AG04449 (cell line): Measurements from ENCODE around the gene HBA2.
A peak's percentile ranks its signal among the peaks of the same experiment; 100 is the strongest.
"Not testable (repeated sequence)": the region's sequence is repeated elsewhere in the genome, so short reads cannot be mapped to it uniquely, and the experiment has no call there.

ENCODE experiments used
- CTCF ChIA-PET: fragments of 350-600 bp; formaldehyde crosslinking; extraction: SDS; loops from one replicate; lab custom pipeline; 2021; ENCODE audit warnings: antibody characterized with exemption; lab: Yijun Ruan, JAX
- POLR2A ChIA-PET: fragments of 400-600, 350-600 bp; formaldehyde crosslinking; extraction: SDS; loops from one replicate; lab custom pipeline; 2020; ENCODE audit warnings: antibody characterized with exemption, inconsistent platforms; lab: Yijun Ruan, JAX
- DNase-seq: peaks from one replicate; pipeline ENCODE4 v3.0.0-alpha.2; 2010; ENCODE audit warnings: low read depth, low spot score
- H3K4me3 ChIP-seq: 2 replicates; pipeline ENCODE4 v1.5.1; 2011; ENCODE audit warnings: low read depth, mild to moderate bottlenecking, control low read depth, low read length
- CTCF ChIP-seq: IDR thresholded peaks from one replicate; pipeline ENCODE4 v1.5.1; 2011; ENCODE audit warnings: mild to moderate bottlenecking, moderate library complexity, low read length, control low read depth, inconsistent platforms; ENCODE audit not compliant: insufficient read depth; ENCODE audit errors: missing control alignments

The HBA2 gene

DNA sequence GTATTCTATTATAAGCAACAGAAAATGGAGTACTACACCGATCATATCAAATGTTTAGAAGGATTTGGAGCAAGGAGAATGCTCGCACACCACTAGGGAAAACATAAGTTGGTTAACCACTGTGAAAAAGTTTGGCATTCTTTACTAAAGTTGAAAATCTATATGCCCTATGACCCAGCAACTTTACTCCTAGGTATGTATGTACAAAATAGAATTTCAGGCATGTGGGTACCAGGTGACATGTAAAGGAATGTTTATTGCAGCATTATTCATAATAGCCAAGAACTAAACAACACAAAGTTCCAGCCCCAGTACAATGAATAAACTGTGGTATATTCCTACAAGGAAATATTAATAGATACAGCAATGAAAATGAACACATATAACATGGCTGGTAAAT lies 26.0 kb upstream of the HBA2 start:
- POLR2A ChIA-PET = no interaction called here
- TF ChIP-seq CTCF = no peak
- no peak for DNase-seq
- no peak overlapping the region for H3K4me3 ChIP-seq
- CTCF ChIA-PET = no interaction called here

DNA sequence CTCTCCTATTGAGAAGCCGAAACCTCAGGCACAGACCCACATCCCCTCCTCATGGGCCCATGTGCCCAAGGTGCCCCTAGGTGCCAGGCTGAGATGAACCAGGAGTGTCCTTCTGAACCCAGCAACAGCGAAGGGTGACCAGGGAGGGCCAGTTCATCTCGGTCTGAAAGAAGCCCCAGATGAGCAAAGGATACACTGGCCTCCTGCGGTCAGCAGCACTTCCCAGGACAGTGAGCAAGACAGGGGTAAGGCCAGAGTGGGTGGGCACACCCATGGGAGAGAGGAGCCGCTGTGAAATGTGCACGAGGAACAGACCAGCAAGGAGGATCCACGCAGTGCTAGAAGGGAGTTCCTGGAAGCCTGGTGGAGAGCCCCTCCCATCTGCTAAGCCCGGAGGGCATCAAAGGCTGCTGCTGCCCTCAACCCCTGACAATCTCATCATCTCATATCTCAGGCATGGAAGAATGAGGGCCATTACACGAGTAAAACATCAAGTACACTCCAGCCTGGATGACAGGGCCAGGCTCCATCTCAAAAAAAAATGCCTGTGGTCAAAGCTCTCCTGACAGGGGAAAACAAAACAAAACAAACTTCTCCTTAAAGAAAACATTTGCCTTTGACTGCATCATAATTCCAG lies 23.5 kb upstream of the HBA2 start:
- no peak for TF ChIP-seq CTCF
- H3K4me3 ChIP-seq = no peak overlapping the region
- ChIA-PET CTCF (interaction anchor here (1.1 to 2.4 kb wide), 2 partner anchors 32 to 42 kb away, joined by 4 to 8 read pairs; partner anchors contain the start of gene HBQ1), POLR2A (no interaction called here)
- DNase-seq = peak; percentile 16

DNA sequence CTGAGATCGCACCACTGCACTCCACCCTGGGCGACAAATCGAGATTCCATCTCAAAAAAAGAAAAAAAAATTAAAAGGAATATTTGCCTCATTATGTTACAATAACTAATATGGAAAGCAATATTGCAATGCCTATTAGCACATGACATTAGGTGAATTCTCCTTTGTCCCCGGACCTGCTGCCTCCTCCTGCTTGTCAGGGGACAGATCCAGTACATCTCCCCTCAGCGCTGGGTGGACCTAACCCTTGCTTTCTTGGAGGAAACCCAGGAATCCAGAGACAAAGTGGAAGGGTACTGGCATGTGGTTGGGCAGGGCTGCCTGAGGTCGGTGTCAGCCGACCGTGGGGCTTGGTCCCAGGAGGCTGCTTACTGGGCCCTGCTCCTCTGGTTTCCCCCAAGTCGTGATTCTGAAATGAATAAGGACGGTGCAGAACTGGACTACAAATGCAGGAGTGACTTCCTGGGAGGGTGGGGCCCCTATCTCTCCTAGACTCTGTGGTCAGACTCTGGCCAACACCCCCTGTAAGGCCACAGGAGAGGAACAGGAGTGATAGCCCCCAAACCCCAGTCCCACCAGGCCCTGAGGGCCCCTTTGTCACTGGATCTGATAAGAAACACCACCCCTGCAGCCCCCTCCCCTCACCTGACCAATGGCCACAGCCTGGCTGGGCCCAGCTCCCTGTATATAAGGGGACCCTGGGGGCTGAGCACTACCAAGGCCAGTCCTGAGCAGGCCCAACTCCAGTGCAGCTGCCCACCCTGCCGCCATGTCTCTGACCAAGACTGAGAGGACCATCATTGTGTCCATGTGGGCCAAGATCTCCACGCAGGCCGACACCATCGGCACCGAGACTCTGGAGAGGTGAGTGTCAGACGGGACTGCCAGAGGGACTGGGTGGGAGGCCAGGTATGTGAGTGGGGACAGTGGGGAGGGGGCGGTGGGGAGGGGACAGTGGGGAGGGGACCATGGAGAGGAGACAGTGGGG lies 20.2 kb upstream of the HBA2 start, which contains the start of gene HBZ:
Gene HBZ (plus strand): TSS at position 504 of the 988 bp plus-strand sequence. CDS start 266 bp downstream, at position 770.
- no peak within 1 kb of the TSS for H3K4me3 ChIP-seq
- ChIA-PET CTCF (no interaction called here), POLR2A (no interaction called here)
- no peak for DNase-seq
- no peak for TF ChIP-seq CTCF

DNA sequence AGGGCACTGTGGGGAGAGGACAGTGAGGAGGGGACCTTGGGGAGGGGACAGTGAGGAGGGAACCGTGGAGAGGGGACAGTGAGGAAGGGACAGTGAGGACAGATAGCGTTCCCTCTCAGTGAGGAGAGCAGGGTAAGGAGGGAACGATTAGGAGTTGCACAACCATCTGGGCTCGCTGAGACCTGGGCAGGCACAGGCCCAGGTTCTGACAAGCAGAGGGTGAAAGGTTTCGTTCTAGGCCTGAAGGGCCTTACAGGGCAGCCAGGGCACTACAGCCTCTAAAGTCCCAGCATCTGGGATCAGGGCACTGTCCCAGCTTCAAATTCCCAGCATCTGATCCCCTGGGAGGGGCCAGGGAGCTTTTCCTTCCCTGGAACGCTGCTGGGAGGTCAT lies 19.6 kb upstream of the HBA2 start:
- H3K4me3 ChIP-seq, POLR2A ChIA-PET, CTCF ChIA-PET, DNase-seq: not testable (repeated sequence)

- POLR2A ChIA-PET, DNase-seq, H3K4me3 ChIP-seq: not testable (repeated sequence)
- CTCF ChIA-PET = interaction anchor here (2.3 kb wide), 1 partner anchor 27 kb away, joined by 11 read pairs; the partner anchor contains the start of gene HBQ1
These were observed 19.0 kb upstream of the HBA2 start for GRCh38 chr16:153550-154216.

DNA sequence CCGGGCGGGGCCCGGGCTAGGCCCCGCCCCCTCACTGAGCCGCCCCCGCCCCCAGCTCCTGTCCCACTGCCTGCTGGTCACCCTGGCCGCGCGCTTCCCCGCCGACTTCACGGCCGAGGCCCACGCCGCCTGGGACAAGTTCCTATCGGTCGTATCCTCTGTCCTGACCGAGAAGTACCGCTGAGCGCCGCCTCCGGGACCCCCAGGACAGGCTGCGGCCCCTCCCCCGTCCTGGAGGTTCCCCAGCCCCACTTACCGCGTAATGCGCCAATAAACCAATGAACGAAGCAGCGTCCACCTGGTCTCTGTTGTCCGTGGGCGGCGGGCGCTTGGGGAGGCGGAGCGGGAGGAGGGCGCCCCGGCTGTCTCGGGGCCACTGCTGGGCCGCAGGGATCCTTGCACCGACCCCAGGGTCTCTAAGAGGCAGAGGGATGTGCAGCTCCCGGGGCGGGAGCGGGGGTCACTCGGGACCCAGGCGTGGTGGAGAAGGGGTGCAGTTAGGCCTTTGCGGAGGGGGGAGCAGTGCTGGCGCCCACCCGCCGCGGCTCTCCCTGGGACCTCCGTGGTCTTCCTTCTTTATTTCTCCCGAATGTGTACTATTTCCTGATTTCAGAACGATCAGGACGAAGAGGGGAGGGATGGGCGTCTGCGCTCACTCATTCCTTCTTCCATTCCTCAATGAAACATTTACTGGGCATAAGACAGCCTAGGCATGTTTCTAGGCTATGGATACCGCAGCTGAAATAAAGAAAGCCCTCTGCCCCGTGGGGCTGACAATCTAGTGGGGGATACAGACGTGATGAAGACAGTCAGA lies 18.3 kb upstream of the HBA2 start:
- no peak for DNase-seq
- peak overlapping the region; percentile 46 for H3K4me3 ChIP-seq
- CTCF ChIA-PET = interaction anchor here (2.3 kb wide), 1 partner anchor 27 kb away, joined by 11 read pairs; the partner anchor contains the start of gene HBQ1
- POLR2A ChIA-PET = no interaction called here
- TF ChIP-seq CTCF = no peak
